GM18868 (cell line): Measurements from ENCODE around the gene KREMEN1.

Experiments
- ATAC-seq: cut with Tn5 transposase; IDR thresholded peaks from one replicate; pipeline ENCODE4 v1.9.1; 2021; ENCODE audit warnings: mild to moderate bottlenecking, moderate library complexity; ENCODE audit not compliant: unreplicated experiment

The KREMEN1 gene

DNA sequence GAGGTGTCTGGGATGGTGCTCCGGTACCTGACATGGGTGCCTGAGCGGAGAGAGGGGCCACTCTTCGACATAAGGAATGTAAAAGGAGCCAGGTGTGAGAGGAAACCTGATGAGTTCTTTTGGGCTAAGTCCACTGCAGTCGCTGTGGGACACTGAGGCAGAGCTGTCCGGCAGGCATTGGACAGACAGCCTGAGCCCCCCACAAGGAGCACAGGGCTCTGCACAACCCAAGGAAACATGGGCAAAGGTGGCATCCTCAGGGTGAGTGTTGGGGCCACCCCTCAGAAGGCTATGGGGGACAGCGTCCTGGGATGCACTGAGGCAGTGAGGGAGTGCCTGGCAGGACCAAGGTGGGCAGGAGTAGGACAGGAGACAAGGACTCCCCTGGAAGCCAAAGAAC lies 75.2 kb downstream of the KREMEN1 start:
- no peak for ATAC-seq

DNA sequence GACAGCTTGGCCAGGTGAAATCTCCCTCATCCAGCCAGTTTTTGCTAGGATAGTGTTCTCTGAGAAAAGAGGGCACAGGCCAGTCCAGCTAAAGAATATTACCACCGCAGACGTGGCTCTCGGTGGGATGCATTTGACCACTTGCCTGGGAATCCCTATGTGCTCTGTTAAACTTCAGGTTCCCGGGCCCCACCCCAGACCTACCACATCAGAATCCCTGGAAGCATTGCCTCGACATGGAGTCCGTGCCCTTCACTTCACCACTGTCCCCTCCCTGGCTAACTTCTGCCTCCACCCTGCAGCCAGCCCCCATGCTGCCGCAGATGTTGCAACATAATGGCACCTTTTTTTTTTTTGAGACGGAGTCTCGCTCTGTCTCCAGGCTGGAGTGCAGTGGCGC lies 76.0 kb downstream of the KREMEN1 start:
- ATAC-seq = no peak

DNA sequence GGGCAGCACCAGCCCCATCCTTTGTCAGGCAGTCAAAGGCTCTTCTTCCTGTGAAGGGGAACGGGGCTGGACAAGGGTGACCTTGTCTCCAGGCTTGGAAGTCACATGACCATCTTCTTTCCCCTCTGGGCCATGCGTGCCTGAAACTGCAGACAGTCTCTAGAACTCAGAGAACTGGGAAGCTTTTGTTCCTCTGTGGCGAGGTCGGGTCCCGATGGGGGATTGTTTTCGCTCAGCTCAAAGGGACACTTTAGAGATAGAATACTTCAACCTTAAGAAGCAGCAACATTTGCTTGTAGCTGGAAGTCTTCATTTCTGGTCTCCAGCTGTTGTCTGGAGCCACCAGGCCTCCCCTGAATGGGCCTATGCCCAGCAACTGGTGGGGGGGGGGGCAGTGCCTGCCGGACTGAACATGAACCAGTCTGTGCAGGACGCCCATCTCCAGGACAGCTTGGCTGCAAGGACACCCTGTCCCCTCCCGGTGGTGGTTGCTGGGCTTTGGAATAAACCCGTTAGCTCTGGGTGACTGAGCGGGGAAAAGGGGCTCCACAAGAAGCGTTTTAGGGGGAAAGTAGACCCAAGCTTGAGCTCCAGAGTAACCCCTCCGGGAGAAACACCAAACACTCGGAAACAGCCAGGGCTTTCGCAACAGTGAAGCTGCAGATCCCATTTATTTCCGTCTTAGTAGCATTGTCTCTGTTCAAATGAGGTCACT lies 77.2 kb downstream of the KREMEN1 start:
- no peak for ATAC-seq

DNA sequence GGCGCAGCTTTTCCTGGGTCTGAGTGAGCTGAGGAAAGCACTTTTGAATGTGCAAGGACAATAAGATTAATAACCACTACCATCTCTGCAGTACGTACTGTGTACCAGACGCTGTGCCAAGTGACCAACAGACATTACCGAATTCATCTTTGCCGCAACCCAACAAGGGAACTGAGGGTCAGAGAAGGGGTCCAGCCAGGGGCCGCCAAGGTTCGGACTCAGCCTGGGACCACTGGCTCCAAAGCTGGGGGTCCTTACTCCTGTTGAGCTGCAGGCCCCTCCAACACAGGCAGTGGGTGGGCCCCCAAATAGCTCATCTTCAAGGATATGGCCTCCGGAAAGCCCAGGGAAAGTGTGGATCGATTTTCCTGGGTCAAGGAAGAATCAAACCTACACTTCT lies 77.9 kb downstream of the KREMEN1 start:
- ATAC-seq = no peak

DNA sequence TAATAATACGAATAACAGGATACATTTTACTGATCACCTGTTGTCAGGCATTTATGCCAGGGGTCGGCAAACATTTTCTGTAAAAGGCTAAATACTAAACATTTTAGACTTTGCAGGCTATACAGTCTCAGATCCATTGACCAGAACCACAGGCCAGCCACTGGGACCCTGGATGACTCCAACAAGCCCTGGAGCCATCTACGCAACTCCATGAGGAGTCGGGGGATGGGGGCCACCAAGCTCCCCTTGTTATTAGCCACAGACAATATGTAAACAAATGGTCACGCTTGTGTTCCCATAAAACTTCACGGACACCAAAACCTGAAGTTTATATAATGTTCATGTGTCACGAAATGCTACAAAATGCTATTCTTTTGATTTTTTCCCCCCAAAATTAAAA lies 78.5 kb downstream of the KREMEN1 start:
- no peak for ATAC-seq

DNA sequence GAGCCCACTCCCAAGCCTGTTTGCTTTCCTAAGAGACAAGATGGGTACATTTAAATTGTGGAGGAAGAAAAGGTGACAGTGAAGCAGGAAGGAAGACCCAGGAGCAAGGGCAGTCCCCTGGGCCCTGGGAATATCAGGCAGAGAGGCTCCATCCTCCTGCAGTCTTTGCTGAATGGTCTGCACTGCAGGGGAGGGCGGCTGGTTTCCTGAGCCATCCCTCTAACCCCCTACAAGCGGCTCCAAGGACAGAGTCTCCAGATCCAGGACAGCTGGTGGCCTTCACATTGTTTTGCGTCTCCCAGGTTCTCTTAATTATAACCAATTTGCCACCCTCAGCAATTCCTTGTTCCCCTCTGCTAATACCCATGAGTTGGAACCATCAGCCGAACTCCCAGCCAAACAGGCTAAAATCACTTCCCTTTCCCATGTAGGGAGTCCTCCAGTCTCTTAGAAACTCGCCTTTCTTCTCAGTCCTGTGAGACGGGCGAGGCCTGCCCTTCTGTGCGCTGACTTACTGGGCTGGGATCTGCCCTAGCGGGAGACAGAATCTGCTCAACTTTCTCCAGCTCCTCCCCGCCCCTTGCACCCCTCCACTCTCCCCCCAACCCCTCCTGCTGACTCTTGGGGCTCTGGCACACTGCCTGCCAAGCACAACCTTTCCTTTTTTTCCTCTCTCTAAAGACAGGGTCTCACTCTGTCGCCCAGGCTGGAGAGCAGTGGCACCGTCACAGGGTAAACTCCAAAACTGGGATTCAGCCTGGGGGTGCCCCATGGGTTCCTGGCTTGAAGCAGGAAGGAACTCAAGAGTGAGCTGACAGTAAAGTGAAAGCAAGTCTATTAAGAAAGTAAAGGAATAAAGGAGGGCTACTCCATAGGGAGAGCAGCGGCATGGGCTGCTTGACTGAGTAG lies 79.5 kb downstream of the KREMEN1 start:
- ATAC-seq = no peak

DNA sequence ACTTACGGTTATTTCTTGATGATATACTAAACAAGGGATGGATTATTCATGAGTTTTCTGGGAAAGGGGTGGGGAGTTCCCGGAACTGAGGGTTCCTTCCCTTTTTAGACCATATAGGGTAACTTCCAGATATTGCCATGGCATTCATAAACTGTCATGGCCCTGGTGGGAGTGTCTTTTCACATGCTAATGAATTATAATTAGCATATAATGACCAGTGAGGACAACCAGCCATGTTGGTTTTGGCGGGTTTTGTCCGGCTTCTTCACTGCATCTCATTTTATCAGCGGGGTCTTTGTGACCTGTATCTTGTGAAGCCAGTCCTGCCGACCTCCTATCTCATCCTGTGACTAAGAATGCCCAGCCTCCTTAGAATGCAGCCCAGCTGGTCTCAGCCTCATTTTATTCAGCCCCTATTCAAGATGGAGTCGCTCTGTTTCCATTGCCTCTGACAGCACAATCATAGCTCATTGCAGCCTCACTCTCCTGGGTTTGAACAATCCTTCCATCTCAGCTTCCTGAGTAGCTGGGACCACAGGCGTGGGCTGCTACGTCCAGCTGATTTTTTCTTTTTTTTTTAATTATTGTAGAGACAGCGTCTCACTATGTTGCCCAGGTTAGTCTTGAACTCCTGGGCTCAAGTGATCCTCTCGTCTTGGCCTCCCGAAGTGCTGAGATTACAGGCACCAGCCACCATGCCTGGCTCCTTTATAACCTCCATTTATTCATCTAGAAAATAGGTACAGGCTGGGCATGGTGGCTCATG lies 80.3 kb downstream of the KREMEN1 start:
- ATAC-seq = no peak

DNA sequence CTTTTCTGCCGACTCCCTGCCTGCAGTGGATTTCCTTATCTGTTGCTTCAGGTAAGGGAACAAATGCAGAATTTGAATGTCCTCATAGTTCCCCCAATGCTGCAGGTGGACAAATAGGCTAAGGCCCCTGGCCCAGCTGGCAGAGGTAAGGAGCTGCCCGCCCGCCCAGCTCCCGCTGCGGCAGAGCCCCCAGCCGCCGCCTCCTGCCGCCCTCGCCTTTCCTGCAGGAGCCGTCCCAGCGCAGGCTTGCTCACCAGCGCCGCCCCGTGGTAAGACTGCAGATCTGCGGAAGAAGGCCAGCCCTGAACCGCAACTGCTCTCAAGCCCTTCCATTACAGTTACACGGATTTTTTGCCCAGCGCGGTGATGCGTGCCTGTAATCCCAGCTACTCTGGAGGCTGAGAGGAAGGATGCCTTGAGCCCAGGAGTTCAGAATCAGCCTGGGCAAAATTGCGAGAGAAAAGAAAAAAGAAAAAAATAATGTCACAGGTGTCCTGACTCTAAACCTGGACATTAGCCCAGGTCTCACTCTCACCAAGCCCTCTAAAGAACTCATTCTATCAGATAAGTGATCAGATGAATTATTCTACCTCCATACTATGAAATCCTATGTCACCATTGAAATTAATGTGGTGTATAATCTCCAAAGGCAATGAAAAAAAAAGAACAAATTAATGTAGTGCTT lies 81.7 kb downstream of the KREMEN1 start:
- ATAC-seq = no peak

DNA sequence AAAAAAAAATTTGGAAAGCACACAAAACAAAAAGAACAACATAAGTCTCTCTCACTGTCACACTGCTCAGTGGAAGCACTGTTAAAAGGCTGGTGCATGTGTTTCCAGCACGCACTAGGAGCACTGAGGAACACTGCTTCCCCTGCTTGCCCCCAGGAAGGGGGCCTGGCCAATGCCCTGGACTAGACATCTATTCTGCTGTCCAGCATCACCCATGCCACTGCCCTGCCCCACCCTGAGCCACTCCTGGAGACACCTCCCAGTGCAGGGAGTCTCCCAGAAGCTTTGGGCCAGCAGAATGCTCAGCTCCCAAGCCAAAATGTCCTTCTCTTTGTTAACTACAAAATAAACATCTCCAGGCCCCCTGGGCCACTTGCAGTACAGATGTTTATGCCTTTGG lies 83.1 kb downstream of the KREMEN1 start:
- no peak for ATAC-seq

DNA sequence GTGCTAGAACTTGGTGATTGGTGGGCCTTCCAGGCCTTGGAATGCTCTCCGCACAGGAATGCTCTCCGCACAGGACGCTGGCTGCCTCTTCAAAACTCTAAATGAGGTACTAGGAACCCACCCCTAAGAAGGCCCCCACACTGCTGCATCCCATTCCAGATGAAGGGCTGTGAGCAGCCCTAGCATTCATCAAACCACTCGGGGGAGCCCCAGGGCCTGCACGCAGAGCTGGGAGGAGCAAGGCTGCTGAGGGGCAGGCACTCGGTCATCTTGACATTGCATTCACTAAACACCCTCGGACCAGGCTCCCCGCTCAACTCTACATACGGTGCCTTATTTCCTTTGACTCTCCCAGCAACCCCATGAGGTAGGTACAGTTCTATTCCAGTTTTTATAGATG lies 83.7 kb downstream of the KREMEN1 start:
- no peak for ATAC-seq

DNA sequence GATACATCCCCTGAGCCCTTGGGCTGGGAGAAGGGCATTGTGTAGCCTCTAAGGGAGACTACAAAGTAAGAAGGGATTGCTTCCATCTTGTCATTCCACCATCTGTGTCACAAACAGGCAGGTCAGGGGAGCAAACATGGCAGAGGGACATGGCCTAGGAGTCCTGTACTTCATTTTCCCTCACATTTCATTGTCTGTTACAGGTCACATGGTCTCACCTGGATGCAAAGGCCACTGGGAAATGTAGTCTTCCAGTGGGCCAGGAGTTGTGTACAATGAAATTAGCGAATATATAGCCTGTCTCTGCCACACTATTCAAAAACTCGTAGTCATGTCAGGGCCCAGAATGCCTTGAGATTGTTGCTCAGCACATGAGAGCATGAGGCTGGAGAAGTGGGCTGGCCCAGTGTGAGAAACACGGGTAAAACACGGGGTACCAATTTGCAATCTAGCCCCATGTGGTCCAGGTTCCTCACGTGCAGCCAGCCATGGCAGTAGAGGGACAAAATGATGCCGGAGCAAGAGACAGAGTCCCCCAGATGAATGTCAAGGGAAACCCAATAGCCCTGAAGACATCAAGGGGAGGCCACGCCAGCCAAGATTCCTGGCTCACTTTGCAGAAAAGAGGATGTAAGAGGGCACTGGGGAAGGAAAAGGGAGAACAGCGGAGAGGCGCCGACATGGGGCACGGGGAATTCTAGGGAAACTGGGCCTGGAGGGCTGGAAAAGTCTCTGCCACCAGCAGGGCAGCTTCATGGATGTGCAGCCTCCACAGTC lies 85.1 kb downstream of the KREMEN1 start:
- ATAC-seq = no peak

DNA sequence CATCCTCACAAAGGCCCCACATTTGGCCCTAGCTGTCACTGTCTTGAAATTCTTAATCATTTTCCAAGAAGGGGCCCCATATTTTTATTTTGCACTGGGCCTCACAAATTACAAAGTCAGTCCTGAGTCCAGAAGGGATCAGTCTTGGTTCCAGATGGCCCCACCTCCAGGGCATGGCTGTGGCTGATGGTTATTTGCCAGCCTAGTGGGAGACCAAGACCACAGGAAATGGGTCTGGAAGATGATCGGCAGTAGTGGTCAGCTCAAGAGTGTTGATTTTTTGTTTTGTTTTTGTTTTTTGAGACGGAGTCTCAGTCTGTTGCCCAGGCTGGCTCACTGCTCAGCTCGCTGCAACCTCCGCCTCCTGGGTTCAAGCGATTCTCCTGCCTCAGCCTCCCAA lies 85.7 kb downstream of the KREMEN1 start:
- ATAC-seq = no peak

DNA sequence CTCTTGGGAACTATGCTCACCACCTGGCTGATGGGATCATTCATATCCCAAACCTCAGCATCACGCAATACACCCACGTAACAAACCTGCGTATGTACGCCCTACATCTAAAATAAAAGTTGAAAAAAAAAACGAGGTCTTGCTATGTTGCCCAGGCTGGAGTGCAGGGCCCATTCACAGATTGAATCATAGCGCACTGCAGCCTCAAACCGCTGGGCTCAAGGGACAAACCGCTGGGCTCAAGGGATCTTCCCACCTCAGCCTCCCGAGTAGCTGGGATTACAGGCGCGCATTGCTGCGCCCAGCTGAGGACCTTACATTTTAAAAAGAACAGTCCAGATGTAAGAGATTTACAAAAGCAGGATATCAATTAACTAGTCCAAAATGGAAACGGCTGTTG lies 91.0 kb downstream of the KREMEN1 start:
- ATAC-seq = no peak

DNA sequence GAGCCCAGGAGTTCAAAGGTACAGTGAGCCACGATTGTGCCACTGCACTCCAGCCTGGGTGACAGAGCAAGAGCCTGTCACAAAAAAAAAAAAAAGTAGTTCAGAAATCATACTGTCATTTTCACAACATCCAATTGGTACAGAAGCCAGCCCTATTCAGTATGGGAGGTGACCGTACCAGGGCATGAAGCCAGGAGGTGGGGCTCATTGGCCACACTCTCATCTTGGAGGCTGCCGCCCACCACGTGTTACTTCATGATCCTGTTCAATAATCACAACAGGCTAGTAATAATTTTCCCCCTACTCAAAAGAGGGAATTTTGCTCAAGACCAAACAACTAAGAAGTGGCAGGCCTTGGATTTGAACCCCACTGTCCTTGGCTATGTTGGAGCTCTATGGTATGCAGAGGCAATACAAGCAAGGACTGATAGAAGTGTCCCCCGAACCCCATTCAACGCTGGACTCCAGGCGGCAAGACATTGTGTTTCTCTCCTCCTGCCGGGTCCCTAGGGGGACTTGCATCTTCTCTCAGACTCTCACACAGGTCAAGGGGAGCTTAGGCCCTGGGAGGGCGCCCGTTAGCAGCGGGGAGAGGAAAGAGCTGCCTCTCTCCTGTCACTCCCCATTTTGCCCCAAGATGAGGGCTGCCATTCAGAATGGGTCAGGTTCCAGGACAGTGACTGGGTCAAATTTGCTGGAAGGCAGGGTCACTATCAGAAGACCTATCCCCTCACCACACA lies 92.7 kb downstream of the KREMEN1 start:
- ATAC-seq = no peak

DNA sequence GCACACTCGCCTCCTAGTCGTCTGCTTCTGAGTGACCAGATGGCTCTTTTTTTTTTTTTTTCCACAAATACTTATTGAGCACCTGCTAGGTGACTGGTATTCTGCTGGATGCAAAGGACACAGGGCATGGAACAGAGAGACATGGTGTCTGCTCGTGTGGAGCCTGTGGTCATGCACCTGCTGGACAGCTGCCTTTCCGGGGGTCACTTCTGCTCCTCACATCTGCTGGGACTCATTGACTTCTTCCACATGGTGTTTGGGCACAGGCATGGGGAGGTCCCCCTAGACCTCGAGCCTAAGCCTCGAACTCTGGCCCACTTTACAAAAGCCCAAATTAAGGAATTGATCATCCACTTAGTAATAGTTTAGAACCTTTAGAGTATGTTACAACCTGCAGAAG lies 93.3 kb downstream of the KREMEN1 start:
- ATAC-seq = no peak

DNA sequence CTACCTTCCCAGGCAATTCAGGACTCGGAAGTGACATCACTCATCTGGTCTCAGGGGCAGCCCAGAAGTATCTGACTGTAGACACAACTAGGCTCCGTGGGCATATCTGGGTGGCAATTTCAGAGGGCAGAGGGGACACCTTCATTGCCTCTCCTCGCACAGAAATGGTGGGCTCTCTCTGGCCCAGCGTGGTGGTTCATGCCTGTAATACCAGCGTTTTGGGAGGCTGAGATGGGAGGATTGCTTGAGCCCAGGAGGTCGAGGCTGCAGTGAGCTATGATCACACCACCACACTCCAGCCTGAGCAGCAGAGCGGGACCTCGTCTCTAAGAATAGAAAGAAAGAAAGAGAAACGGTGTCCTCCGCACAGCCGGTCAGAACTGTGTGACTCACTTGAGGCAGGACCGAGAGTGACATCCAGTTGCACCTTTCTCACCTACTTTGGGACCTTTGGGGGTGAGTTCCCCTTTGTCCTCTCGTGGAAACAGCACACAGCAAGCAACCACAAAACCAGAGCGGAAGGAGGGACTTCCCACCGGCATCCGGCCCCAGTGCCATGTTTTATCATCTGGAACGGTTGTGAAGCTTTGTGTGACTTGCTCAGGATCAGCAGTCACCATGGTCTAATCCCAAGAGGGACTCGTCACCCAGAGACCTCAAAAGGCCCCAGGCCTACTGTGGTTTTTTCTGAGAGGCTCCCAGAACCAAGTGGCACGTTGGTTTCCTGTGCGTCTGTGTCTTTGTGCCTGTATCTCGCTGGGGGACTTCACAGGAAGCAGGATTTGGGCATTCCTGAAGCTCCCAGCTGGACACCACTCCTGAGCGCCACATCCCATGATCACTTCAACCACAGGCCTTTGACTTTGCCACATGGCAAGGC lies 94.4 kb downstream of the KREMEN1 start:
- peak; percentile 86 for ATAC-seq

DNA sequence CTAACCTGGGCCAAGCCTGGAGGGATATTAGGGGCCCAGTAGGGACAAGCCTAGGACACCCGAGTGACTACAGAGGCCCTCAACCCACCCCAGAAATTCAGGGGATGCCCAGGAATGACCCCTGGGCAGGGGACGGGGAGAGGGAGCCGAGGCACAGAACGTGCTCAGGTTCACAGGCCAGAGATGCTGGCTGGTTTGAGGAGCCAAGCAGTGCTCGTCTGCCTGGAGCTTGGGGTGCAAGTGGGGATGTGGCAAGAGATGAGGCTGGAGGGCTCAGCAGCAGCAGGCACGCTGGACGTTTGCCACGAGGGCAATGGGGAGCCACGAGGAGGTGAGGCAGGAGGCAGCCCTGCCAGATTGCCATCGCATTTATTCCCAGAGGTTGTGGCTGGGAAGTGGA lies 98.9 kb downstream of the KREMEN1 start:
- no peak for ATAC-seq

DNA sequence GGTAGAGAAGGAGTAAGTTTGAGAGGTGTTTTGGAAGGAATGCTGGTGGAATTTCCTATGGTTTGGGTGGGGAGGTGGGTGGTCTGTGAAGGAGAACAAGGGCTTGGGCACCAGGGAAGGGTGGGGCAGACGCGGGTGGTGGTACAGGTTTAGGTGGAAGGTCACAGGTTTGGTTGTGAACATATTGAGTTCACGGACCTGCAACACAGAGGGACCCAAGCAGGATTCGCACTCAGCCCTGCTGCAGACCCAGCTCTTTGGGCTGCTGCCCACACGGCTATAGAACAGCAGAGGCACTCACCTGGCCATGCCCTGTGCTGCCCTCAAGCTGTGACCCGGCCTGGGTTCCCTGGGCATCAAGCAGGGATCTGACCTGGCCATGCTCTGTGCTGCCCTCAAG lies 99.4 kb downstream of the KREMEN1 start:
- ATAC-seq = no peak
